Loucy (cell line): ENCODE measurements around the gene MAP2K1.
A peak's percentile ranks its signal among the peaks of the same experiment; 100 is the strongest.

Experiments used
- H2AFZ ChIP-seq: fragments of 200-600 bp; sonication (generic); 2 replicates; pipeline ENCODE4 v1.6.0; 2016; ENCODE audit warnings: antibody characterized with exemption, mild to moderate bottlenecking, low read length, moderate library complexity
- H3F3A ChIP-seq: fragments of 200-600 bp; 2 replicates; pipeline ENCODE4 v1.6.0; 2016; ENCODE audit warnings: antibody characterized with exemption, low read depth, mild to moderate bottlenecking
- H3K27me3 ChIP-seq: fragments of 200-600 bp; sonication (generic); 2 replicates; pipeline ENCODE4 v1.6.1; 2014; ENCODE audit warnings: low read length, mild to moderate bottlenecking; ENCODE audit not compliant: insufficient read depth, poor library complexity, severe bottlenecking
- H3K36me3 ChIP-seq: fragments of 200-600 bp; sonication (generic); 2 replicates; pipeline ENCODE4 v1.6.1; 2016; ENCODE audit warnings: low read length; ENCODE audit not compliant: insufficient read depth
- H3K4me1 ChIP-seq: fragments of 200-600 bp; sonication (generic); 2 replicates; pipeline ENCODE4 v1.5.1; 2014; ENCODE audit warnings: low read length, mild to moderate bottlenecking; ENCODE audit not compliant: insufficient read depth, poor library complexity, severe bottlenecking
- H3K4me2 ChIP-seq: fragments of 200-600 bp; sonication (generic); 2 replicates; pipeline ENCODE4 v1.6.0; 2014; ENCODE audit warnings: antibody characterized with exemption, low read length, low read depth, mild to moderate bottlenecking; ENCODE audit not compliant: poor library complexity, severe bottlenecking
- H3K4me3 ChIP-seq: fragments of 200-600 bp; sonication (generic); 2 replicates; pipeline ENCODE4 v1.5.1; 2014; ENCODE audit warnings: low read length, mild to moderate bottlenecking, mixed read lengths; ENCODE audit not compliant: poor library complexity, severe bottlenecking
- H3K79me2 ChIP-seq: fragments of 200-600 bp; sonication (generic); 2 replicates; pipeline ENCODE4 v1.6.1; 2014; ENCODE audit warnings: low read length; ENCODE audit not compliant: insufficient read depth
- H3K9ac ChIP-seq: fragments of 200-600 bp; sonication (generic); 2 replicates; pipeline ENCODE4 v1.6.0; 2014; ENCODE audit warnings: mild to moderate bottlenecking, low read depth, low read length, moderate library complexity; ENCODE audit not compliant: poor library complexity, severe bottlenecking
- H3K9me2 ChIP-seq: fragments of 200-600 bp; sonication (generic); replicated peaks from 2 replicates; pipeline ENCODE4 v1.6.1; 2016; ENCODE audit warnings: low read depth, low read length, mixed read lengths
- H3K9me3 ChIP-seq: fragments of 200-600 bp; sonication (generic); 2 replicates; pipeline ENCODE4 v1.6.1; 2014; ENCODE audit warnings: mild to moderate bottlenecking, antibody characterized with exemption, low read length, low read depth; ENCODE audit not compliant: insufficient read depth
- H4K20me1 ChIP-seq: fragments of 200-600 bp; sonication (generic); 2 replicates; pipeline ENCODE4 v1.6.0; 2014; ENCODE audit warnings: antibody characterized with exemption, low read length, mild to moderate bottlenecking; ENCODE audit not compliant: insufficient read depth, poor library complexity, severe bottlenecking
- CTCF ChIP-seq: fragments of 200-600 bp; sonication (generic); conservative IDR thresholded peaks from 2 replicates; pipeline ENCODE4 v1.5.1; 2014; ENCODE audit warnings: mild to moderate bottlenecking, antibody characterized with exemption, low read length
- EZH2phosphoT487 ChIP-seq: fragments of 200-600 bp; IDR thresholded peaks from 2 replicates; pipeline ENCODE4 v1.6.1; 2018; ENCODE audit warnings: antibody characterized with exemption, mild to moderate bottlenecking, moderate library complexity, borderline replicate concordance

Gene MAP2K1

GRCh38 chr15:66404122-66404521 is 17.4 kb downstream of the MAP2K1 start:
- Histone ChIP-seq H3K4me1 (peaks cover 76% of the 10 kb centered on the region), H2AFZ (no peak overlapping the region), H3K79me2 (peaks cover 99% of the 10 kb centered on the region), H3K9ac (peak overlapping the region; percentile 29), H3K4me3 (peak overlapping the region; percentile 60), H3K36me3 (no peaks in the 10 kb centered on the region), H4K20me1 (peaks cover 3% of the 10 kb centered on the region), H3K4me2 (peak overlapping the region; percentile 72), H3F3A (no peaks in the 10 kb centered on the region), H3K27me3 (no peaks in the 10 kb centered on the region), H3K9me2 (no peaks in the 10 kb centered on the region), H3K9me3 (no peaks in the 10 kb centered on the region)
- TF ChIP-seq CTCF (no peak), EZH2phosphoT487 (no peak)

- Histone ChIP-seq H3K27me3 (no peaks in the 10 kb centered on the region), H3K36me3 (no peaks in the 10 kb centered on the region), H3K9ac (peak overlapping the region; percentile 29), H3K4me1 (peaks cover 79% of the 10 kb centered on the region), H3F3A (no peaks in the 10 kb centered on the region), H4K20me1 (peaks cover 3% of the 10 kb centered on the region), H3K4me3 (peak overlapping the region; percentile 60), H3K9me3 (no peaks in the 10 kb centered on the region), H3K4me2 (peak overlapping the region; percentile 72), H3K9me2 (no peaks in the 10 kb centered on the region), H3K79me2 (peaks cover 99% of the 10 kb centered on the region), H2AFZ (no peak overlapping the region)
- TF ChIP-seq CTCF (0 out of 2 replicates have a peak, but pooled peaks have one; percentile 22), EZH2phosphoT487 (no peak)
Measured at GRCh38 chr15:66404532-66404931, 17.8 kb downstream of the MAP2K1 start.

GRCh38 chr15:66405007-66405406 is 18.3 kb downstream of the MAP2K1 start:
- no peak for TF ChIP-seq EZH2phosphoT487
- Histone ChIP-seq H3K4me2 (peak overlapping the region; percentile 72), H3K4me3 (peak overlapping the region; percentile 60), H3K4me1 (peaks cover 84% of the 10 kb centered on the region), H3K79me2 (peaks cover 100% of the 10 kb centered on the region), H3K9ac (peak overlapping the region; percentile 29), H2AFZ (no peak overlapping the region), H3F3A (no peaks in the 10 kb centered on the region), H3K9me2 (no peaks in the 10 kb centered on the region), H3K36me3 (no peaks in the 10 kb centered on the region), H3K9me3 (no peaks in the 10 kb centered on the region), H3K27me3 (no peaks in the 10 kb centered on the region), H4K20me1 (peaks cover 8% of the 10 kb centered on the region)

DNA sequence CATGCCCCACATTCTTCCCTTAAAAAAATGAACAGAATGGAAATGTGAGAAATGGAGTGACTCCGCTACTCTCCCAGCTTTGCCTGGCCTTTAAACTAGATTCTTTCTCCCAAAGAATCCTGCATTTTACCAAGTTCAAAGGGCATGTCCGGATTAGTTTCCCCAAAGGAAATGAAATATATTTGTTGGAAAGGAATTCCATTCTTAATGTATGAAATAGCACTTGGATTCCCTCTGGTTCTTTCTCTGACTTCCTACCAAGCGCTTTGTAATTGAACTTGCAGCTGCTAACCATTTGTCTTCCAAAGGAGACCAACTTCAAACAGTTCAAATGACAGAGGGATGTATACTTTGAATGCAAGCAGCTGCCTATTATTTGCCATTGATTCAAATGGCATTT is 18.9 kb downstream of the MAP2K1 start:
- TF ChIP-seq CTCF, result no peak
- TF ChIP-seq EZH2phosphoT487, result no peak
- H3K27me3 ChIP-seq, result no peaks in the 10 kb centered on the region
- H3K9me2 ChIP-seq, result no peaks in the 10 kb centered on the region
- H3K36me3 ChIP-seq, result no peaks in the 10 kb centered on the region
- H4K20me1 ChIP-seq, result peaks cover 13% of the 10 kb centered on the region
- H3K9ac ChIP-seq, result peak overlapping the region; percentile 29
- peak overlapping the region; percentile 72 for H3K4me2 ChIP-seq
- peaks cover 85% of the 10 kb centered on the region for H3K4me1 ChIP-seq
- peak overlapping the region; percentile 60 for H3K4me3 ChIP-seq
- peaks cover 100% of the 10 kb centered on the region for H3K79me2 ChIP-seq
- H2AFZ ChIP-seq, result no peak overlapping the region
- no peaks in the 10 kb centered on the region for H3K9me3 ChIP-seq
- no peaks in the 10 kb centered on the region for H3F3A ChIP-seq
